Gastroesophageal sphincter (tissue), 4 donors: ENCODE results near the gene ANKS1B. TPM values are rescaled to one million over a fixed set of nuclear protein-coding genes. Genes with fewer than 3 reads are reported as not detected.

Source experiments
- ATAC-seq: fragments of 150-250 bp; one replicate; pipeline ENCODE4 v1.9.1; 2016; ENCODE audit warnings: mild to moderate bottlenecking, moderate library complexity
- H3K27ac ChIP-seq, 4 donors: fragments of 200-600 bp; sonication (generic) in 3 of 4; 1 replicate in 3 of 4; 2 replicates in 1 of 4; pipeline ENCODE4 v1.5.1; 2016 to 2019
- H3K27me3 ChIP-seq: fragments of 200-600 bp; sonication (generic); one replicate; pipeline ENCODE4 v1.5.1; 2019
- H3K36me3 ChIP-seq, 2 donors: fragments of 200-600 bp; sonication (generic); one replicate each; pipeline ENCODE4 v1.5.1; 2019; ENCODE audit warnings: control low read depth in 1 of 2
- H3K4me1 ChIP-seq, 3 donors: fragments of 200-600 bp; sonication (generic); 1 replicate in 2 of 3; 2 replicates in 1 of 3; pipeline ENCODE4 v1.5.1; 2016 to 2019; ENCODE audit warnings: control low read depth in 2 of 3
- H3K4me3 ChIP-seq, 2 donors: fragments of 200-600 bp; sonication (generic); one replicate each; pipeline ENCODE4 v1.5.1; 2019; ENCODE audit warnings: mild to moderate bottlenecking in 1 of 2, moderate library complexity in 1 of 2
- H3K9me3 ChIP-seq, 3 donors: fragments of 200-600 bp; sonication (generic); one replicate each; pipeline ENCODE4 v1.5.1; 2017 to 2019; ENCODE audit warnings: control low read depth in 2 of 3
- CTCF ChIP-seq, 4 experiments: fragments of 200-600 bp in 2 of 4; fragments of 450-650 bp in 2 of 4; sonication (generic) in 1 of 4; IDR thresholded peaks; one replicate each; pipeline ENCODE4 v1.5.1; 2017 to 2019; ENCODE audit warnings: antibody characterized with exemption in 4 of 4, mild to moderate bottlenecking in 2 of 4, moderate library complexity in 2 of 4
- EP300 ChIP-seq: sonication (generic); formaldehyde crosslinking; IDR thresholded peaks from one replicate; pipeline ENCODE4 v1.6.1; 2017; ENCODE audit warnings: antibody characterized with exemption, mild to moderate bottlenecking
- POLR2A ChIP-seq, 2 donors: fragments of 450-650 bp; IDR thresholded peaks; one replicate each; pipeline ENCODE4 v1.6.1; 2017; ENCODE audit warnings: antibody characterized with exemption in 2 of 2, mild to moderate bottlenecking in 2 of 2, moderate library complexity in 1 of 2
- POLR2AphosphoS5 ChIP-seq: sonication (generic); formaldehyde crosslinking; IDR thresholded peaks from one replicate; pipeline ENCODE4 v1.6.1; 2017; ENCODE audit warnings: antibody characterized with exemption
- WGBS, 2 donors: methylation state at CpG; one replicate each; pipeline ENCODE4 v1.1.5; 2018; ENCODE audit warnings: low coverage in 1 of 2; 5-methylcytosine and 5-hydroxymethylcytosine counted together
- total RNA-seq, 4 donors: library from RNA; depleted of rRNA; stranded (reverse); fragments of >200 nt; gene quantifications; one replicate each; pipeline ENCODE4 v1.1.0, GENCODE V29; 2016

ANKS1B gene
- total RNA-seq, 4 donors from 2014 or later = 9.9 to 31.1 (median 21.4) TPM

- H3K9me3 ChIP-seq = no peaks in the 10 kb centered on the region
- H3K36me3 ChIP-seq = peaks cover 0 to 10% of the 10 kb centered on the region in 2 donors
- no peak overlapping the region for H3K27ac ChIP-seq
- 71 to 72% methylated on average over 2 to 3 of the region's 3 CpGs for WGBS, 2 donors
- no peaks in the 10 kb centered on the region for H3K4me1 ChIP-seq
- no peak overlapping the region for H3K4me3 ChIP-seq
- no peaks in the 10 kb centered on the region for H3K27me3 ChIP-seq
- TF ChIP-seq EP300 (no peak), CTCF (IDR thresholded peaks at IDR 0.05) (no peak), POLR2A (IDR thresholded peaks at IDR 0.05) (no peak), POLR2AphosphoS5 (no peak)
- ATAC-seq = no peak
These were observed 201.3 kb downstream of the ANKS1B start for GRCh38 chr12:99783421-99783820.

- ATAC-seq = no peak
- Histone ChIP-seq H3K9me3 (no peaks in the 10 kb centered on the region), H3K4me1 (peaks cover 0 to 4% (median 0%) of the 10 kb centered on the region in 3 donors), H3K27ac (no peak overlapping the region), H3K36me3 (peaks cover 0 to 11% of the 10 kb centered on the region in 2 donors), H3K27me3 (no peaks in the 10 kb centered on the region), H3K4me3 (no peak overlapping the region)
- no peak for TF ChIP-seq CTCF (IDR thresholded peaks at IDR 0.05)
- no peak for TF ChIP-seq POLR2AphosphoS5
- no peak for TF ChIP-seq EP300
- TF ChIP-seq POLR2A (IDR thresholded peaks at IDR 0.05) = no peak
- WGBS, 2 donors = 48 to 77% methylated on average over 3 of the region's 3 CpGs
These were observed 212.5 kb downstream of the ANKS1B start for GRCh38 chr12:99772274-99772673.

GRCh38 chr12:99771659-99772058, 213.1 kb downstream of the ANKS1B start:
- Histone ChIP-seq H3K27me3 (no peaks in the 10 kb centered on the region), H3K9me3 (no peaks in the 10 kb centered on the region), H3K27ac (no peak overlapping the region), H3K36me3 (peaks cover 0 to 11% of the 10 kb centered on the region in 2 donors), H3K4me3 (no peak overlapping the region), H3K4me1 (peaks cover 0 to 6% (median 0%) of the 10 kb centered on the region in 3 donors)
- TF ChIP-seq POLR2AphosphoS5 (no peak), EP300 (no peak), POLR2A (IDR thresholded peaks at IDR 0.05) (no peak), CTCF (IDR thresholded peaks at IDR 0.05) (no peak)
- ATAC-seq = no peak

- H3K4me1 ChIP-seq = peaks cover 0 to 6% (median 0%) of the 10 kb centered on the region in 3 donors
These were observed 215.2 kb downstream of the ANKS1B start for GRCh38 chr12:99769396-99769980.

More at GRCh38 chr12:99769396-99769980, 215.2 kb downstream of the ANKS1B start:
- Histone ChIP-seq H3K27ac (no peak overlapping the region), H3K9me3 (no peaks in the 10 kb centered on the region), H3K27me3 (no peaks in the 10 kb centered on the region), H3K36me3 (peaks cover 0 to 7% of the 10 kb centered on the region in 2 donors), H3K4me3 (no peak overlapping the region)
- 69 to 75% methylated on average over 1 of the region's 1 CpG for WGBS, 2 donors
- ATAC-seq = no peak
- TF ChIP-seq POLR2A (IDR thresholded peaks at IDR 0.05) (no peak), CTCF (IDR thresholded peaks at IDR 0.05) (no peak), POLR2AphosphoS5 (no peak), EP300 (no peak)
